CD4-positive, alpha-beta T cell treated with Interleukin-21 for 1 hour (primary cell): Measurements from ENCODE around the gene CLCN6.
A peak's percentile ranks its signal among the peaks of the same experiment; 100 is the strongest.
"Not testable (repeated sequence)": the region's sequence is repeated elsewhere in the genome, so short reads cannot be mapped to it uniquely, and the experiment has no call there.

Experiments
- DNase-seq: peaks from one replicate; pipeline ENCODE4 v3.0.0-alpha.2; 2020

Gene CLCN6

DNA sequence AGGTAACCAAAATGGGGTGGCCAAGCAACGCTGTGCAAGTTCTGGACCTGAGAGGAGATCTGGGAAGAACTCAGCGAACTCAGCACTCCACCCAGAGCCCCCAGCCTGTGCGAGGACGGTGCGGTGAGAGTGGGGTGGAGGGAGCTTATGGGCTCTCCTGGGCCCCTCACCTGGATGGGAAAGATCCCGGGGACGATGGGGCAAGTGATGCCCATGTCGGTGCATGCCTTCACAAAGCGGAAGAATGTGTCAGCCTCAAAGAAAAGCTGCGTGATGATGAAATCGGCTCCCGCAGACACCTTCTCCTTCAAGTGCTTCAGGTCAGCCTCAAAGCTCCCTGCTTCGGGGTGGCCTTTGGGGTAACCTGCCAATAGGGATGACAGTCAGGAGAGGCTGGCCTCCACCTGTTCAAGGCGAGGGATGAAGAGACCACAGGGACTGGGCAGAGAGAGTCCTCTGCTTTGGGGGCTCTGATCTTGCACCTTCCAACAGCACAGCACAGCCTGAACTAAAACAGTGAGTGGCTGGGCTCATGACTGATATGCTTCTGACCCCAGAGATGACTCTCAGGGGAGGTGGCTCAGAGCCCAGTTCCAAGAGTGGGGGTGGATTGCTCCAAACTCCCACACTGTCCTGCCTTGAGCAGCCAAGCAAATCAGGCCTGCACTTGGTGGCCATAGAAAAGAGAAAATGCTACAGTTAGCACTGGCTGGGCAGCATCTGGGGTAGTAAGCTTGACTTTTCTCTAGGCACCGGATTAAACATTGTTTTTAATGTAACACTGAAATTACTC is 9.8 kb upstream of the CLCN6 start:
- DNase-seq: no peak

DNA sequence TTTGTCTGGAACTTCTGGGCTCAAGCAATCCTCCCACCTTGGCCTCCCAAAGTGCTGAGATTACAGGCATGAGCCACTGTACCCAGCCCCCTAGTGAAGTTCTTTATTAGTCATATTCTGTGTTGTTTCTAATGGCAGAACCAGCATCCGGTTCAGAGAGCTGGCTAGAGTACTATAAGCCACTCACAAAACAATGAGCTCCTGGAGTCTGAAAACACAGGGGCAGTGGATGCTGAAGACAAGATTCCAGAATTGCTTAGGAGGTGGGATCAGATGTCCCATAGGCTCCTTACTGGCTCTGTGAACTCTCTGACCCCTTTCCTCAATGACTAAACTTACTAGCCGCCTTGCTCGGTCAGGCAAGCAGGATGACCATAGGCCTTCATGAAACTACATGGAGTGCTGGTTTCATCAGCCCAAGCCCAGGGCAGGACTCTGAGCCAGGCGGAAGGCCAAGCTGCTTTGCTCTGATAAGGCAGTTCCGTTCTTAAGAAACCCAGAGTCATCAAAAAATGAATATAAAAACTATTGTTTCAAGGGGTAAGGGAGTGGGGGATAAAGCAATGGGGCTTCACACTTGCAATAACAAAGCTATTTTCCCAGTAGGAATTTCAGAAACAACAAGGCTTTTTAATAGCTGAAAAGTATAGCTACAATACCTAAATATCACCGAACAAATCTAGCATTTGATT is 8.3 kb upstream of the CLCN6 start:
- DNase-seq: no peak

DNA sequence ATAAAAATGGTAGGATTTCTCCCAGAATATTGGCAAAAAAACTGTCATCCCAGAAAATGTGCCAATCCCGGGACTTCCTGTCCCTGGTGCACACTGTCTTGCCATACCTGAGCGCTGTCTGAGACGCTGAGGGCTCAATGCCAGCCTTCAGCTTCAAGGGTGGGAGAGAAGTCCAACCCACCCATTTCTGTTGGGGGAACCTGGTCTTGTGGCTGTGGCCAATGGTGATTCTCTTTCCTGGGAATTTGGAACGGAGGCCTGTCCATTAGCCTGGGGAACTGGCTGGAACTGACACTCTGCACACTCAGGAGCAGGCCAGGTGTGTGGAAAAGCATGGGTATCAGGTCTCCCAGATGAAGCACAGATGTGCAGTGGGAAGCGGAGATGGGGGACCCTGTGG is 6.9 kb upstream of the CLCN6 start:
- DNase-seq: no peak

DNA sequence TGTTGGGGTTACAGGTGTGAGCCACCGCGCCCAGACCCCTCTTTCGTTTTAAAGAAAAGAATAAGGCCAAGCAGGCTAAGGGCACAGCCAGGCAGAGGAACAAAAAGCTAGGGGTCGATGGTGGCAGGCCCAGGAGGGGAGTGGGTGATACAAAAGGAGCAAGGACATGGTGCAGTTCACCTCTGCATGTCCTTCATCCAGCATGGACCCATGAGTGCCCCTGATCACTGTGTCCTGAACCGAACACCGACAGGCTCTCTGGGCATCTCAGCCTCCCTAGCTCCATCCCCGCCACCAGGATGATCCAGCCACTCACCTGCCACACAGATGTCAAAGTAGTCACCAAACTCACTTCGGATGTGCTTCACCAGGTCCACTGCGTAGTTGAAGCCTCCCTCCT is 6.1 kb upstream of the CLCN6 start:
- DNase-seq: no peak

DNA sequence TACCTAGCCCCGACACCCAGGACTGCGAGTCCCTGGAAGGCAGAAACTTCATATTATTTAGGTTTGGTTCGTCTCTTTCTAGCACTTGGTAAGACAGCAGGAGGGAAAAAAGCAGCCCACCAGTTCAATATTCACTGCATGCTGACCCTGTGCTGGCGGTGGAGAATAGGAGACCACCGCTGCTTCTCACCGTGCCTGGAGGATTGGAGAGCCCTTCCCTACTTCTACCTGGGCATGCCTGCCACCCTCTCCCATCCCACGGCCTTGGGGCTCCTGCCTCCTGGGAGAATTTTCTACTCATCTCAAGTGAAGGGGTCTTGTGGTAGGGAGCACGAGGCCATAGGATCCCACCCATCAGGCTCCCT is 5.6 kb upstream of the CLCN6 start:
- DNase-seq: no peak

DNA sequence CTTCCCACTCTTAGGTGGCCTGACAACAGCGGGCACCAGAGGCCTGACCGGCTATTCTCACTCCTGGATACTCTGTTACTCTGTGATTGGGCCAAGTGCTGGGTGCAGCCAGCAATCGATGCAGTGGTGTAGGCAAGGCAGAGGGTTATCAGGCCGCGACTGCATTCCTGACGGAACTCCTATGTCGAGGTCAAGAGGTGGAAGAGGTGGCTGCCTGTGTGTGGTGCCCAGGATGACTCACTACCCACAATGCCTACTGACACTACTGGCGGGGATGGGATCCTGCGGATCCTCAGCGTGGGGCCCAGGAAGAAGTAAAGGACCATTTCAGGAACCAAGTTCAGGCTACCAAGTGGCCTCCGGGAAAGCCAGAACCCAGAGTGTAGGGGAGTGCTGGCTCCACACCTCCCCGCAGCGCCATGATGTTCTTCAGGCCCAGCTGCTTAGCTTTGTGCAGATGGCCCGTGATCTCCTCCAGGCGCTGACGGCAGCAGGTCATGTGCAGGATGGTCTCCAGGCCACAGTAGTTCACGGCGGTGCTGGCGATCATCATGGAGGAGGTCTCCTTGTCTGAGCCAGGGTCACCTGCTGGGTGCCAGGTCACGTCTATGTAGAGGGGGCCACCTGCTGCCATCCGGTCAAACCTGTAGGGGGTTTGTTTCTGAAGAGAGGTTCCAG is 5.1 kb upstream of the CLCN6 start:
- no peak for DNase-seq

DNA sequence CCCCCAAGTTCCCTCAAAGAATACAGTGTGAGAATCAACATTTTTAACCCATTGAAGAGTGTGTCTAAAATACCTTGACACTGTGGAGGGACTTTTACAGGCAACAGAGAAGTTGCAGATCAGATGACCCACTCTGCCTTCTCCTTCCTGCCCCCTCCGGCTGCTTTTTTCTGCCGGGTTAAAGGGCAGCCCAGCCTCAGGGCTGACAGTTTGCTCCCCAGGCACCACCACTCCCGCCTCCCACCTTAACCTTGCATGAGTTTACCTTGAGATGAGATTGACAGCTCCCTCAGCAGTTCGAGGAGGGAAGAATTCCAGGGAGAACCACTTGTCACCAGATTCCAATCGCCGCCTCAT is 3.4 kb upstream of the CLCN6 start:
- no peak for DNase-seq

DNA sequence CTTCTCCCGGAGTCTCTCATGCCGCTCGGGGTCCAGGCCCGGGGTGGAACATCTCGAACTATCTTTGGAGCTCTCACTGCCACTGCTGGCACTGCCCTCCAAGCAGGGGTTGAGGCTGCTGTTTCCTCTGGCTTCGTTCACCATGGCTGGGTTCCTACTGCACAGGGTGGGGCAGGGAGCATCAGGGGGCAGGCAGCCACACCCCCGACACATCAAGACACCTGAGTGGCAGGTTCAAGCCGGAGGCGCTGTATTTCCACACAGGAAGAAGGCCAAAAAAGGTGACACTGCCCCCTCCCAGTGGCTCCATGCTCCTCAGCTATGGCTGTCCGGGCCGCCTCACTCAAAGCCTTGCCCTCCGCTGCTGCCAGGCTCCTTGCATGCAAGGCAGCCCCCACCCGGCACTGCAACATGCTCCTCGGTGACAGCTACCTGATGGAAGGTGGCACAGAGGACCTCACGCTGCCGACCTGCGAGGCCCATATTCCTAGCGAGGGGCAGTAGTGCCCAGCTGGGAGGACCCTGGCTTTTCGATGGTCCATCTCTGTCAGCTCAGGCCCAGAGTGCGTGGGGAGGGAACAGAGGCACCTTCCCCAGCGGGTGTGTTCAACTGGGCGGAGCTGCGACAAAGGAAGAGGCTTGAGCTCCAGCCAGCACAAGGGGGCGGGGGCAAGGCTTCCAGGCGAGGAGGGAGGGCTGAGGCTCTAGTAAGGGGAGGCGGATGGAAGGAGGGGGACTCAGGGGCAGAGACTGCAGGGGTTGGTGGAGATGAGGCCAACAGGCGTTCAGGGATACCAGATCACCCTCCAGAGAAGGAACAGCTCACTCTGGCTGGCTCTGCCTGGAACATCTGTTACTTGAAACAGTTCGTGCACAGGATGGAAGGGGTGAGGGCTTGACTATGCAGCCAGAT is 2.8 kb upstream of the CLCN6 start:
- DNase-seq: peak; percentile 84

DNA sequence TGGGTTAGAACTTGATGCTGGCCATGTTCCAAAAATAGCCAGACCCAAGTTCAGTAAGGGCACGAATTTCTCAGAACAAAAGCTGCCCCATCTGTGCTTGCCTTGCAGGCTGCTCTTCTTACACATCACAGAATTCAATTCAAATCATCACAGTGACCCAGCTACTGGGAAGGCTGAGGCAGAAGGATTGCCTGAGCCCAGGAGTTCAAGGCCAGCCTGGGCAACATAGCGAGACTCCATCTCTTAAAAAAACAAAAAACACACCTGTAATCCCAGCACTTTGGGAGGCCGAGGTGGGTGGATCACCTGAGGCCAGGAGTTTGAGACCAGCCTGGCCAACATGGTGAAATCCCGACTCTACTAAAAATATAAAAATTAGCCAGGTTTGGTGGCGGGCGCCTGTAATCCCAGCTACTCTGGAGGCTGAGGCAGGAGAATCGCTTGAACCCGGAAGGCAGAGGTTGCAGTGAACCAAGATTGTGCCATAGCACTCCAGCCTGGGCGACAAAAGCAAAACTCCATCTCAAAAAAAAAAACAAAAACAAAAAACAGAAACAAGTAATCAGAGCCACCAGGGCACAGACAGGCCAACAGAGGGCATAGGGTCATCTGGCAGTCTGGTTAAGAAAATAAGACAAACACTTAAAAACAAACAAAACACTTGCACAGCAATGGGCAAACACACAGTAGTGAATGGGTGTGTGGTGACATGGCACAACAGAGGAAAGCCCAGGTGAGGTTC is 1.9 kb upstream of the CLCN6 start:
- not testable (repeated sequence) for DNase-seq

DNA sequence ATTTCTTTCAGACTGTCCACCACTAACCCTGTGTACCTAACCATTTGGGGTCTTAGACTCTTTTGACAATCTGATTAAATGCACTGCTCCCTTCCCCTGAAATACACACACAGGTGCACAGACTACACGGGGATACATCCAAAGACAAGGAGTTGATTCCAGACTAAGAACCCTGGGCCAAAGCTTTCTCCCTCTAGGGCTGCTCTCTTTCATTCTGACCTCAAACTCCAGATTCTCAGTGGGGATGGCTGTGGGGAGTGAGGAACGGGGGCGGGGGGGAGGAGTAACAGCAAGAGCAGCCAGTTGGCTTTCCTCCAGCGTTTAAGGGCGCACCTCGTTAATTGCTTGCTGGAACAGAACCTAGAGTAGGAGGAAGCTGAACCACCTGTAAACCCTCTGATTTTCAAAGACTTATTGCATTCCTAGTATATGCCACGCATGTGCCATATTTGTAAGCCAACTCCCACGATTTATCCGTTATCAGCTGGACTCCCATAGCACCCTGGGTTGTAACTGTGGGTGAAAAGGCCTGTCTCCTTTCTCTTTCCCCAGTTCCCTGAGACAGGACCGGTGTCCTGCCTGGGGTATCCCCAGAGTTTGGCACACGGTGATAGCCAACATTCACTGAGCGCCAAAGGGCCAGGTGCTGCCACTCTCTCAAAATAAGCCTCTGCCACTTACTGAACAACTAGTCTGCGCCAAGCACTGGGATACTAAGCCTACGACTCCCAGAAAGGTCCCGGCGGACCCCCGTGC is 1.1 kb upstream of the CLCN6 start:
- DNase-seq: peak; percentile 40

DNA sequence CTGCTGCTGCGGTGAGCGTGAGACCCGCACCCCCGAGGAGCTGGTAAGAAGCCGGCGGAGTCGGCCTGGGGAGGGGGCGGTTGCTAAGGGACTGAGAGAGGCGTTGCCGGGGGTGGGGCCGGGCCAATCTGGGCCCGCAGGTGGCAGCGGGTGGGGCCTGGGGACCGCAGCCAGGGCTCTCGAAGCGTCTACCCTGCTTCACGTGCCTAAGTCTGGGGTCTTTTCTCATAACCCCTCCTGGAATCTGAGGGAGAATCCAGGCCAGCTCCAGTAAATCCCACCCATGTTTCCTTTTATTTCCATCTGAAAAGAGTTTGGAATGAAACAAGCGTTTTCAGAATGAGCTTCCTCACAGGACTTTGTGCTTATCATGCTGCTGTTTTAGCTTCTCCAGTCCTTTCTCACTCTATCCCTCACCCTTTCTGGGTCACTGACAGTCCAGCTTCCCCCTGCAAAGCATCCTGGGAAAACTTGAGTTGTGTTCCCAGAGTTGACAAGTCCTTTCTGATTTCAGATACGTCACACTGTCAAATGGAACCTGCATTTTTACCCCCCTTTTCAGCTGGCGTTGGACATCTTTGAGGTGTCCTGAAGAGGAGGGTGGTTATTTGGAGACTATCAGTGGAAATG is 431 bp downstream of the CLCN6 start:
- peak; percentile 19 for DNase-seq

DNA sequence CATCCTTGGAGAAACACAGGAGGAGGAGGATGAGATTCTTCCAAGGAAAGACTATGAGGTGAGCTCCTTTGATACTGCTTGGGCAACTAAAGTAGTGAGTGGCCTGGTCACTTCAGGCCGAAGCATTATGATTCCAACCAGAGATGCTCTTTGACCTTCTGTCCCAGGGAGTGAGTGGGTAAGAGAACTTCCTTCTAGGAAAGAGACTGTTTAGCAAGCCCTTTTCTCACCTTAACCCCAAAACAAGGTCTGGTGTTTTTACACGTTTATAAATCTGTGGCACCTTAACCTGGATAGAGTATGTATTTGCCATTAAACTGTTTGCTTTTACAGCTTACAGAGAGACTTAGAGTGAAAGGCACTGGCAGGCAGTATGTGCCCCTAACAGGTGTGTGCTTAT is 1.1 kb downstream of the CLCN6 start:
- DNase-seq: no peak

DNA sequence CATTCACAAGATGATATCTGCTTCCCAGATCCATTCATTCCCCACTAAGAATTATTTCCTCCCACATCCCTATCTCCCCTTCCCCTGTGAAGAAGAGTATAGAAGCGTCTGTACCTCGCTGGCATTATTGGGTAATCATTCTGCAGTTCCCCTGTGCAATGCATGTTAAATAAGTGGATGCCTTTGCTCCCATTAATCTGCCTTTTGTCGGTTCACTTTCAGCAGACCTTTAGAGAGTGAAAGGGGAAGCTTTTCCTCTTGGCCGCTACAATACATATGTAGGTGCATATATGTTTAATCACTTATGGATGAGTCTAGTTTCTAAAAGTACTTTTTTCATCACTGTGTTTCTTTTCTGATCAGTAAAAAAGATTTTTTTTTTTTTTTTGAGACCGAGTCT is 7.0 kb downstream of the CLCN6 start:
- DNase-seq: no peak

DNA sequence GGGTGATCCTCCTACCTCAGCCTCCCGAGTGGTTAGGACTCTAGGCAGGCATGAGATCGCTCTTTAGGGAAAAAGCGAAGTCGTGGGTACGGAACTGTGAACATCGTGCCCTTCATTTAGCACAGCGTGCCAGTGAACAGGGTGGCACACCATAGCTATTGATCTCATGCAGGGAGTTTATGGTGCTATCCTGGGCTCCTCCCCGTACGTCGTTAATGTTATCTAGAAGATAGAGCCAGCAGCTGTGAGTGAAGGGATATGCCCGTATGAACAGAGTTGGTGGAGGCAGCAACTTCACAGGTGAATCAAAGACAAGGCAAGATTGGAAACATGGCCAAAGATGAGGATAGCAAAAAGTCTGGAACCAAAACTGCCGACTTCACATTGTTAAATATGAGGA is 11.2 kb downstream of the CLCN6 start:
- no peak for DNase-seq

DNA sequence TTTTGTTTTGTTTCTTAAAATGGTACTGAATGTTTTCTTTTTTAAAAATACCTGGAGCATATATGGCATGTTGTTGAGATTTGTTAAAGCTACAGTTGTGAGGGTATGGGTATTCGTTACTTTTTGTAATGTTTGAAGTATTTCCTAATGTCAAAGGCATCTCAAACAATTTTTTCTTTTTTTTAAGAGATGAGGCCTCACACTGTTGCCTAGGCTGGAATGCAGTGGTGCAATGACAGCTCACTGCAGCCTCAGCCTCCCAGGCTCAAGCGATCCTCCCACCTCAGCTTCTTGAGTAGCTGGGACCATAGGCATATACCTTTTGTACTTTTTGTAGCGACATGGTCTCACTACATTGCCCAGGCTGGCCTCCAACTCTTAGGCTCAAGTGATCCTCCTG is 16.1 kb downstream of the CLCN6 start:
- no peak for DNase-seq

DNA sequence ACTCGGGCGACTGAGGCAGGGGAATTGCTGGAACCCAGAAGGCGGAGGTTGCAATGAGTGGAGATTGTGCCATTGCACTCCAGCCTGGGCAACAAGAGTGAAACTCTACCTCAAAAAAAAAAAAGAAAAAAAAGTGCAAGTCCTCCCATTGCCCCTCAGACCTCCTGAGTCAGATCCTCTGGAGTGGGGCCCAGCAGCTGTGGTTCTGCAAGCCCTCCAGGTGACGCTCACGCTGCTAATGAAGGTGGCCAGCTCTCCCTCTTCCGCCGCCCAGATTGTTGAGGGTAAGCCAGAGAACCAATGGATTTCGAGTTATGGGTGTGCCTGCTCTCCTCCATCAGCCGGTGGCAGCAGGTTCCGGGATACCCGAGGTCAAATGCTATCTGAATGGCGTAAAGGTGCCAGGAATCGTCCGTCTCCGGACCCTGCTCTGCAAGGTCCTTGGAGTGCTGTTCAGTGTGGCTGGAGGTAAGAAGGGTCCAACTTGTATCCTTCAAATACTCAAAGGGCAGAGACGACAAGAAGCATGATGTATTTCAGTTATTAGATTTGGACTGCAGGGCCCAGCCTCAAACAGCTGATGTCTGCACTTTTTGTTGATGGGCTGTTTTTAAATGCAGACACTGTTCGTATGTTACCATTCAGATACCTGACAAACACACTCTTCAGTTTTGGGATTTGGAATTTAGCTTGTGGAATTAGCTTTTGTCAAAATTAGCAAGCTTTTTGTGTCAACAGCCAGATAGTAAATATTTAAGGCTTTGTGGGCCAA is 17.6 kb downstream of the CLCN6 start:
- no peak for DNase-seq

DNA sequence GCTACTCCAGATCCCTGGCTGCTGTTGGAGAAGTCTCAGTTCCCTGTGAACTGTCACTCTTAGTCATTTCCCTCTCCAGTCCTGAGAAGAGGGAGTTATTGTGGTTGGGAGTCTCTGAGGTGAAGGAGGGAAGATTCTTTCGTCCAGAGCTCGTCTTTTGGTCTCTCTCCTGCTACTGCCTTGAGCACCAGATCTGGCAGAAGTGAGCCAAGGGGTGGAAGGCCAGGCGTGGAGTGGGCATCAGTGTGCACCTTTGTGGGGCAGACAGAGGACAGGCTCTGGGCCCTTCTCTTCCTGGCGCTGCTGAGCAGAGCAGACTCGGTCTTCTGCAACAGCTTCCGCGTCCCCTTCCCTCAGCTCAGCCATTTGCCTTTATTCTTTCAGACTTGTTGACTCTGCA is 19.1 kb downstream of the CLCN6 start:
- no peak for DNase-seq

DNA sequence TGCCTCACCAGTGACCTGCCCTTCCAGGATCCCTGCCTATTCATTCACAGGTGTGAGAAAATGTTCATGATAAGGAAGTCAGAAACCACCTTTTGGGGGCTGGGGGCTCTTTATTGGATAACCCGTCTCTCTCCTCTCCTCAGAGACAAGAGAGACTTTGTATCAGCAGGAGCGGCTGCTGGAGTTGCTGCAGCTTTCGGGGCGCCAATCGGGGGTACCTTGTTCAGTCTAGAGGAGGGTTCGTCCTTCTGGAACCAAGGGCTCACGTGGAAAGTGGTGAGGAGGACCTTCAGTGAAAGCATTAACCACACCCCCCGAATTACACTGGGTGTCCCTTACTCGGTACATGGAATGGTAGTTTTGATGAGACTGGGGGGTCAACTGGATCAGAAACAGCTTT is 21.0 kb downstream of the CLCN6 start:
- no peak for DNase-seq

DNA sequence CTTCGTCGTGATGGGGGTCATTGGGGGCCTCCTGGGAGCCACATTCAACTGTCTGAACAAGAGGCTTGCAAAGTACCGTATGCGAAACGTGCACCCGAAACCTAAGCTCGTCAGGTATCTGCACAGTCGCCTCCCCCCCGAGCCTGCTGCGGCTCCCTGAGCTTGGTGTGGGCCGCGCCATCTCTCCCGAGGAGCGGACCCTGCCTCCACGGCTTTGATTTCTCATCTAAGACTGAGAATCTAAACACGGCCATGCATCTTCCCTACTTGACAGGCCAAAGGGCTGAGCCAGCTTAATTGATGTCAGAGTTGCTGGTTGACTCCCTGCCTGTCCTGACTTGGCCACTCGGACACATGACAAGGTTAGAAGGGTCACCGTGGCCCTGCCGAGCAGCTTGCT is 22.5 kb downstream of the CLCN6 start:
- no peak for DNase-seq

DNA sequence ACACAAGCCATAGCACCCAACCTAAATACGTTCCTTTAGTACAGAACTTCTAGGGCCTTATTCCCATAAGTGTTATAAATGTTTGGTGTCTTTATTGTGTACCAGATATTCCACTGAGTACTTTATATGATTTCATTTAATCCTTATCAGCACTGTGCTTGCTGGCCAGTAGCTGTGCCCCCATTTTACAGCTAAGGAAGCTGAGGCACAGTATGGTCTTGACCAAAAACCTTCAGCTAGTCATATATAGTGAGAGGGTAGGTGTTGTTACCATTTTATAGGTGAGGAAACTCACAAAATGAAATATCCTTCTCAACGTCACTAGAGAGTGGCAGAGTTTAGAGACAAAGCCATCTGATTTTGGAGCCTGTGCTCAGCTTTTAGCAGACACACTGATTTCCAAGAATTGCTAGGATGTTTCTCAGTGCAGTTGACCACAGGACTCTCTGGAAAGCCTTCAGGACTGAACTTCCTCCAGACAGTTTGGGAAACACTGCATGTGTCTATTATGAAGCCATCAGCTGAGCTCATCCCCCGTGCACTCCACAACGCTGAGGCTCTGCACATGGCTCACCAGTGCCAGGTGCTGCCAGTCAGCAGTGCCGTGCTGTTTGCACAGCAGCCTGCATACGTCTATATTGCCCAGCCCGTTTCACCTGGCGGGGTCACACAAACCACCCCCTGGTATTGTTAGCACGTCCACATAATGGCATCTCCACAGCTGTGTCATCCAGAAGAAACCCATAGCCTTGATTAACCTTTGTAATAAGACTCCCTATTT is 26.1 kb downstream of the CLCN6 start:
- no peak for DNase-seq
